Thyroid gland (tissue), 4 donors: ENCODE results near the gene INAVA. TPM values are rescaled to one million over a fixed set of nuclear protein-coding genes. Genes with fewer than 3 reads are reported as not detected.

Experiments
- DNase-seq, 2 donors: peaks; one replicate each; pipeline ENCODE4 v3.0.0-alpha.2; 2019
- H3K27ac ChIP-seq, 3 donors: fragments of 200-600 bp; sonication (generic); 1 replicate in 2 of 3; 2 replicates in 1 of 3; pipeline ENCODE4 v1.5.1; 2016 to 2019; ENCODE audit warnings: mild to moderate bottlenecking in 1 of 3, moderate library complexity in 1 of 3
- H3K27me3 ChIP-seq: fragments of 200-600 bp; sonication (generic); one replicate; pipeline ENCODE4 v1.5.1; 2019
- H3K36me3 ChIP-seq, 2 donors: fragments of 200-600 bp; sonication (generic); one replicate each; pipeline ENCODE4 v1.5.1; 2016 to 2019
- H3K4me1 ChIP-seq, 2 donors: fragments of 200-600 bp; sonication (generic); one replicate each; pipeline ENCODE4 v1.5.1; 2017 to 2019
- H3K4me3 ChIP-seq, 3 donors: fragments of 200-600 bp; sonication (generic); replicated peaks in 1 of 3; 1 replicate in 2 of 3; 2 replicates in 1 of 3; pipeline ENCODE4 v1.5.1; 2016; ENCODE audit warnings: mild to moderate bottlenecking in 1 of 3
- H3K9me3 ChIP-seq: fragments of 200-600 bp; sonication (generic); one replicate; pipeline ENCODE4 v1.5.1; 2017
- POLR2A ChIP-seq, 2 donors: fragments of 450-650 bp; IDR thresholded peaks; one replicate each; pipeline ENCODE4 v1.6.1; 2017; ENCODE audit warnings: antibody characterized with exemption in 2 of 2, mild to moderate bottlenecking in 2 of 2, moderate library complexity in 1 of 2
- WGBS, 2 donors: methylation state at CpG; one replicate each; pipeline ENCODE4 v1.1.5; 2017; 5-methylcytosine and 5-hydroxymethylcytosine counted together
- intact Hi-C: fragments of 100-400 bp; cut with DNase I; formaldehyde crosslinking; loops from one replicate; pipeline ENCODE4 v1.15.1; 2023
- total RNA-seq, 4 donors: library from RNA; depleted of rRNA; stranded (reverse); fragments of >200 nt; gene quantifications; one replicate each; pipeline ENCODE4 v1.2.3, GENCODE V29; 2016
- TF ChIP-seq, protein P1 (sequence below), 6 experiments: fragments of 200-600 bp in 3 of 6; fragments of 450-650 bp in 3 of 6; sonication (generic) in 3 of 6; IDR thresholded peaks; one replicate each; pipeline ENCODE4 v1.5.1; 2016 to 2019; ENCODE audit warnings: antibody characterized with exemption in 6 of 6, mild to moderate bottlenecking in 2 of 6, inconsistent platforms in 1 of 6, moderate library complexity in 1 of 6

The INAVA gene
- total RNA-seq, 4 donors from 2014 or later = 0.27 TPM; not detected in 3

DNA sequence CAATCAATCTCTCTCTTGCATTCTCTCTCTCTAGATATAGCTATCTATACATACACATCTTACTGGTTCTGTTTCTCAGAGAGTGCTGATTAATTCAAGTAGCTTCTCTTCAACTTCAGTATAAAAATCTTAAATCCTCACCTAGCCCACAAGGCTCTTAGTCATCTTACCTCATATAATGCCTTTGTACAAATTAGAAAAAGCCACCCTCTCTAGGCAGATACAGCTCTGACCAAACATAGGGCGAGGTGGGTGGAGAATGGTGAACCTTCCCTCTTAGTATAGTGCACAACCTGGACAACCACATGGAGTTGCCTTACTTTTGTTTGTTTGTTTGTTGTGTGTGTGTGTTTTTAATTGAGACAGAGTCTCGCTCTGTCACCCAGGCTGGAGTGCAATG is 5.1 kb upstream of the INAVA start:
- H3K27me3 ChIP-seq = no peaks in the 10 kb centered on the region
- no peak for DNase-seq
- no peak overlapping the region for H3K27ac ChIP-seq
- no peak for TF ChIP-seq POLR2A (IDR thresholded peaks at IDR 0.05)
- TF ChIP-seq, protein P1, sequence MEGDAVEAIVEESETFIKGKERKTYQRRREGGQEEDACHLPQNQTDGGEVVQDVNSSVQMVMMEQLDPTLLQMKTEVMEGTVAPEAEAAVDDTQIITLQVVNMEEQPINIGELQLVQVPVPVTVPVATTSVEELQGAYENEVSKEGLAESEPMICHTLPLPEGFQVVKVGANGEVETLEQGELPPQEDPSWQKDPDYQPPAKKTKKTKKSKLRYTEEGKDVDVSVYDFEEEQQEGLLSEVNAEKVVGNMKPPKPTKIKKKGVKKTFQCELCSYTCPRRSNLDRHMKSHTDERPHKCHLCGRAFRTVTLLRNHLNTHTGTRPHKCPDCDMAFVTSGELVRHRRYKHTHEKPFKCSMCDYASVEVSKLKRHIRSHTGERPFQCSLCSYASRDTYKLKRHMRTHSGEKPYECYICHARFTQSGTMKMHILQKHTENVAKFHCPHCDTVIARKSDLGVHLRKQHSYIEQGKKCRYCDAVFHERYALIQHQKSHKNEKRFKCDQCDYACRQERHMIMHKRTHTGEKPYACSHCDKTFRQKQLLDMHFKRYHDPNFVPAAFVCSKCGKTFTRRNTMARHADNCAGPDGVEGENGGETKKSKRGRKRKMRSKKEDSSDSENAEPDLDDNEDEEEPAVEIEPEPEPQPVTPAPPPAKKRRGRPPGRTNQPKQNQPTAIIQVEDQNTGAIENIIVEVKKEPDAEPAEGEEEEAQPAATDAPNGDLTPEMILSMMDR (IDR thresholded peaks at IDR 0.05) = no peak
- WGBS, 2 donors = 93 to 99% methylated on average over 2 of the region's 2 CpGs
- H3K9me3 ChIP-seq = no peaks in the 10 kb centered on the region
- H3K4me1 ChIP-seq = peaks cover 9 to 12% of the 10 kb centered on the region in 2 donors
- H3K36me3 ChIP-seq = no peaks in the 10 kb centered on the region
- intact Hi-C loops = no loop called here
- H3K4me3 ChIP-seq = no peak overlapping the region

GRCh38 chr1:200890027-200890426 is 4.7 kb upstream of the INAVA start:
- intact Hi-C loops = no loop called here
- WGBS, 2 donors = 97 to 98% methylated on average over 15 of the region's 15 CpGs

GRCh38 chr1:200890818-200891773 is 3.6 kb upstream of the INAVA start:
- Histone ChIP-seq H3K27ac (no peak overlapping the region), H3K4me1 (peaks cover 9 to 12% of the 10 kb centered on the region in 2 donors), H3K9me3 (no peaks in the 10 kb centered on the region), H3K27me3 (no peaks in the 10 kb centered on the region), H3K36me3 (no peaks in the 10 kb centered on the region), H3K4me3 (peak overlapping the region in 2 of 3 donors; percentile 21 to 24)
- 3 to 4% methylated on average over 27 to 61 of the region's 72 CpGs for whole genome bisulfite sequencing, 2 donors
- intact Hi-C loops = no loop called here
- DNase-seq = peak in 1 of 2 donors; percentile 12
- TF ChIP-seq, protein P1 (IDR thresholded peaks at IDR 0.05) = peak in 1 of 6 experiments; percentile 16
- TF ChIP-seq POLR2A (IDR thresholded peaks at IDR 0.05) = no peak

More at GRCh38 chr1:200890027-200890426, 4.7 kb upstream of the INAVA start:
- no peak for DNase-seq
- TF ChIP-seq POLR2A (IDR thresholded peaks at IDR 0.05) = no peak
- TF ChIP-seq, protein P1 (IDR thresholded peaks at IDR 0.05) = no peak
- H3K27me3 ChIP-seq = no peaks in the 10 kb centered on the region
- no peak overlapping the region for H3K27ac ChIP-seq
- no peak overlapping the region for H3K4me3 ChIP-seq
- no peaks in the 10 kb centered on the region for H3K9me3 ChIP-seq
- no peaks in the 10 kb centered on the region for H3K36me3 ChIP-seq
- H3K4me1 ChIP-seq = peaks cover 9 to 12% of the 10 kb centered on the region in 2 donors

DNA sequence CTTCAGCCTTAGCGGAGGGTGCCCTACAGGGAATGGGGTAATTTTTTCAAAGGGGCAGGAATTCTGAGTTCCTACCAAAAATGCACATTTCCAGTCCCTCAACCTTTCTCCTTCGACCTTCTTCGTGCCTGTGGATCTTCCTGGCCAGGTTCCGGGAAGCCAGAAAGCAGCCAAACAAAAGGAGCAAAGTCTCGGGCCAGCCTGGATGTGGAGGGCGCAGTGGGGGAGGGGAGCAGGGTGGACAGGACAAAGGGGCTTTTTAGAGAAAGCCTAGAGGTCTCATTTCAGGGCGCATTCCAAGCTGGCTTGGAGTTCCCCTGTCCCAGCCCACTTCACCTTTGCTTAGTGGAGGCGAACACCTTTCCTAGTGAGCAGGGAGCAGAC is 2.9 kb upstream of the INAVA start:
- DNase-seq = no peak
- Histone ChIP-seq H3K4me1 (peaks cover 9 to 12% of the 10 kb centered on the region in 2 donors), H3K27me3 (no peaks in the 10 kb centered on the region), H3K27ac (no peak overlapping the region), H3K9me3 (no peaks in the 10 kb centered on the region), H3K36me3 (no peaks in the 10 kb centered on the region), H3K4me3 (no peak overlapping the region)
- intact Hi-C loops = no loop called here
- 15 to 34% methylated on average over 5 to 8 of the region's 8 CpGs for WGBS, 2 donors
- TF ChIP-seq, protein P1 (IDR thresholded peaks at IDR 0.05) = no peak
- TF ChIP-seq POLR2A (IDR thresholded peaks at IDR 0.05) = no peak

DNA sequence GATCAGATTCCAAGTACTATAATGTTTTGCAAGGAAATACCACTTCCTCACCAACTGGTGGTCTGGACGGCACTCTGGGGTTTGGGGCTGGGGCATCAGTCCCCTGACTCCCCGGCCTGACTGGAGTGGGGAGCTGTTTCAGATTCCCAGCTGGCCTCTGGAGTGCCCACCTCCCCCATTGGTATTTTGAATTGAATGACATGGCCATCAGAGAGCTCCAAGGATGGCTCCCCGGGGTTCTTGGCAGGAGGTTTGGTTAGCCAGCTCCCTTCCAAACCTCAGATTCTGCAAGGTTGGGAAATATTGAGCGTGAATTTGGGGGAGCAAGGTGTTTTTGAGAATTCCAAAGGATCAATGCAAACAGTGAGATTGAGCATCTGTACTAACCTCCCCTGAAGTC is 2.2 kb upstream of the INAVA start:
- no peak overlapping the region for H3K27ac ChIP-seq
- 72 to 73% methylated on average over 4 of the region's 4 CpGs for WGBS, 2 donors
- no peak for TF ChIP-seq POLR2A (IDR thresholded peaks at IDR 0.05)
- TF ChIP-seq, protein P1 (IDR thresholded peaks at IDR 0.05) = no peak
- peaks cover 9 to 12% of the 10 kb centered on the region in 2 donors for H3K4me1 ChIP-seq
- no peaks in the 10 kb centered on the region for H3K36me3 ChIP-seq
- no peaks in the 10 kb centered on the region for H3K27me3 ChIP-seq
- intact Hi-C loops = no loop called here
- H3K4me3 ChIP-seq = no peak overlapping the region
- no peak for DNase-seq
- H3K9me3 ChIP-seq = no peaks in the 10 kb centered on the region
